PC-9 (cell line): ENCODE data around the gene SLC17A3. TPM values are rescaled to one million over a fixed set of nuclear protein-coding genes. Genes with fewer than 3 reads are reported as not detected.

Experiments
- Bru-seq: library from RNA; stranded (reverse); fragments of 400-500 nt; gene quantifications from one replicate; lab custom pipeline; 2021; lab: Mats Ljungman, UMichigan
- BruChase-seq, 2 experiments: library from RNA; stranded (reverse); fragments of 400-500 nt; gene quantifications; one replicate each; lab custom pipeline; 2021; lab: Mats Ljungman, UMichigan
- BruUV-seq: library from RNA; stranded (reverse); fragments of 400-500 nt; replicated peaks from 2 replicates; lab custom pipeline; 2021; lab: Mats Ljungman, UMichigan
- CTCF ChIA-PET: fragments of 300-600 bp; sonication (Branson Sonifier 250); formaldehyde crosslinking; loops from one replicate; lab custom pipeline; 2022; ENCODE audit warnings: antibody characterized with exemption; lab: Charles Lee
- POLR2A ChIA-PET: fragments of 300-600 bp; sonication (Branson Sonifier 250); formaldehyde crosslinking; loops from one replicate; lab custom pipeline; 2022; ENCODE audit warnings: antibody characterized with exemption; ENCODE audit not compliant: unreplicated experiment; lab: Charles Lee
- DNase-seq, 2 experiments: peaks; one replicate each; pipeline versions ENCODE4 v3.0.0 to v3.0.0-alpha.2; 2015 to 2022; ENCODE audit warnings: mixed read lengths in 1 of 2
- H2AFZ ChIP-seq: fragments of 200-600 bp; sonication (generic); 2 replicates; pipeline ENCODE4 v1.8.1; 2017; ENCODE audit warnings: antibody characterized with exemption
- H3F3A ChIP-seq: fragments of 200-600 bp; sonication (generic); 2 replicates; pipeline ENCODE4 v1.8.1; 2017; ENCODE audit warnings: antibody characterized with exemption, mild to moderate bottlenecking, low read depth; ENCODE audit not compliant: insufficient read depth
- H3K27ac ChIP-seq: fragments of 200-600 bp; sonication (generic); 2 replicates; pipeline ENCODE4 v1.6.1; 2016; ENCODE audit warnings: mixed run types
- H3K27me3 ChIP-seq: fragments of 200-600 bp; sonication (generic); 2 replicates; pipeline ENCODE4 v1.6.1; 2016; ENCODE audit warnings: low read depth, mixed run types; ENCODE audit not compliant: insufficient read depth
- H3K36me3 ChIP-seq: fragments of 200-600 bp; sonication (generic); 2 replicates; pipeline ENCODE4 v1.6.1; 2016; ENCODE audit warnings: low read depth, mixed run types
- H3K4me1 ChIP-seq: fragments of 200-600 bp; sonication (generic); replicated peaks from 2 replicates; pipeline ENCODE4 v1.6.1; 2016; ENCODE audit warnings: mixed run types; ENCODE audit not compliant: insufficient read depth
- H3K4me2 ChIP-seq: fragments of 200-600 bp; sonication (generic); 2 replicates; pipeline ENCODE4 v1.6.1; 2017; ENCODE audit warnings: mixed run types
- H3K4me3 ChIP-seq: fragments of 200-600 bp; sonication (generic); 2 replicates; pipeline ENCODE4 v1.6.1; 2016; ENCODE audit warnings: mixed run types
- H3K79me2 ChIP-seq: fragments of 200-600 bp; sonication (generic); 2 replicates; pipeline ENCODE4 v1.6.1; 2017; ENCODE audit warnings: low read depth, mixed run types
- H3K9me2 ChIP-seq: fragments of 200-600 bp; sonication (generic); 2 replicates; pipeline ENCODE4 v1.8.1; 2017; ENCODE audit warnings: mild to moderate bottlenecking; ENCODE audit not compliant: insufficient read depth
- H3K9me3 ChIP-seq: fragments of 200-600 bp; sonication (generic); 2 replicates; pipeline ENCODE4 v1.8.1; 2016; ENCODE audit warnings: low read depth; ENCODE audit not compliant: insufficient read depth
- H4K20me1 ChIP-seq: fragments of 200-600 bp; sonication (generic); 2 replicates; pipeline ENCODE4 v1.8.1; 2017; ENCODE audit not compliant: insufficient read depth
- EZH2 ChIP-seq: fragments of 200-600 bp; sonication (generic); IDR thresholded peaks from 2 replicates; pipeline ENCODE4 v1.8.0; 2017; ENCODE audit warnings: antibody characterized with exemption, low read depth
- intact Hi-C: fragments of 100-400 bp; cut with micrococcal nuclease; formaldehyde crosslinking; loops from one replicate; pipeline ENCODE4 v1.10.0; 2022; ENCODE audit not compliant: unreplicated experiment
- long read RNA-seq: library from polyadenylated mRNA; stranded (forward); transcript quantifications from one replicate; pipeline ENCODE4 v2.0.0, GENCODE V29; 2022
- total RNA-seq: library from RNA; stranded (reverse); gene quantifications from 2 replicates; pipeline ENCODE4 v1.2.3, GENCODE V29; 2021
- TF ChIP-seq, protein P1 (sequence below): fragments of 200-600 bp; sonication (generic); conservative IDR thresholded peaks from 2 replicates; pipeline ENCODE4 v1.6.1; 2017; ENCODE audit warnings: mixed run types, antibody characterized with exemption, mild to moderate bottlenecking, moderate library complexity

Gene SLC17A3
- total RNA-seq (not detected in 2 replicates), Bru-seq, nascent RNA (percentile 4 among the genes with signal in this experiment), BruChase-seq, experiment 1, labeled RNA remaining after a 2-hour chase (not detected), BruChase-seq, experiment 2, labeled RNA remaining after a 6-hour chase (percentile 3 among the genes with signal in this experiment)
- long read RNA-seq, result 0 reads

GRCh38 chr6:25874118-25874517 is at the start of gene SLC17A3:
Gene SLC17A3, minus strand, starts transcription at chr6:25874243. Its CDS starts 5,856 bp downstream, at chr6:25868387.
- no peaks in the 10 kb centered on the region for H3K9me2 ChIP-seq
- no peaks in the 10 kb centered on the region for H3K79me2 ChIP-seq
- H3F3A ChIP-seq, result no peaks in the 10 kb centered on the region
- intact Hi-C loops, result no loop called here
- H3K27me3 ChIP-seq, result no peaks in the 10 kb centered on the region
- TF ChIP-seq, protein P1, sequence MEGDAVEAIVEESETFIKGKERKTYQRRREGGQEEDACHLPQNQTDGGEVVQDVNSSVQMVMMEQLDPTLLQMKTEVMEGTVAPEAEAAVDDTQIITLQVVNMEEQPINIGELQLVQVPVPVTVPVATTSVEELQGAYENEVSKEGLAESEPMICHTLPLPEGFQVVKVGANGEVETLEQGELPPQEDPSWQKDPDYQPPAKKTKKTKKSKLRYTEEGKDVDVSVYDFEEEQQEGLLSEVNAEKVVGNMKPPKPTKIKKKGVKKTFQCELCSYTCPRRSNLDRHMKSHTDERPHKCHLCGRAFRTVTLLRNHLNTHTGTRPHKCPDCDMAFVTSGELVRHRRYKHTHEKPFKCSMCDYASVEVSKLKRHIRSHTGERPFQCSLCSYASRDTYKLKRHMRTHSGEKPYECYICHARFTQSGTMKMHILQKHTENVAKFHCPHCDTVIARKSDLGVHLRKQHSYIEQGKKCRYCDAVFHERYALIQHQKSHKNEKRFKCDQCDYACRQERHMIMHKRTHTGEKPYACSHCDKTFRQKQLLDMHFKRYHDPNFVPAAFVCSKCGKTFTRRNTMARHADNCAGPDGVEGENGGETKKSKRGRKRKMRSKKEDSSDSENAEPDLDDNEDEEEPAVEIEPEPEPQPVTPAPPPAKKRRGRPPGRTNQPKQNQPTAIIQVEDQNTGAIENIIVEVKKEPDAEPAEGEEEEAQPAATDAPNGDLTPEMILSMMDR, result no peak
- TF ChIP-seq EZH2, result no peak
- no peaks in the 10 kb centered on the region for H3K36me3 ChIP-seq
- no peak within 1 kb of the TSS for H3K4me3 ChIP-seq
- H3K4me1 ChIP-seq, result no peaks in the 10 kb centered on the region
- DNase-seq, result no peak
- no peaks in the 10 kb centered on the region for H3K9me3 ChIP-seq
- ChIA-PET POLR2A (no interaction called here), CTCF (no interaction called here)
- BruUV-seq, result no TSS peak
- H2AFZ ChIP-seq, result no peak within 1 kb of the TSS
- no peak within 1 kb of the TSS for H3K27ac ChIP-seq
- H3K4me2 ChIP-seq, result no peak within 1 kb of the TSS
- H4K20me1 ChIP-seq, result no peaks in the 10 kb centered on the region

GRCh38 chr6:25922301-25922700 is 48.3 kb upstream of the SLC17A3 start:
- DNase-seq, result no peak
- Histone ChIP-seq H3K9me2 (no peaks in the 10 kb centered on the region; the same call in 1 of the 2 replicates), H3F3A (no peaks in the 10 kb centered on the region), H3K27me3 (no peaks in the 10 kb centered on the region), H3K4me2 (no peak overlapping the region), H3K9me3 (no peaks in the 10 kb centered on the region), H3K79me2 (no peaks in the 10 kb centered on the region), H2AFZ (no peak overlapping the region), H3K36me3 (no peaks in the 10 kb centered on the region), H3K4me1 (no peaks in the 10 kb centered on the region), H3K27ac (no peak overlapping the region), H3K4me3 (no peak overlapping the region), H4K20me1 (no peaks in the 10 kb centered on the region)
- intact Hi-C loops, result no loop called here
- ChIA-PET CTCF (no interaction called here), POLR2A (no interaction called here)
- no TSS peak for BruUV-seq
- no peak for TF ChIP-seq EZH2
- TF ChIP-seq, protein P1, result no peak

GRCh38 chr6:25921525-25922203 is 47.6 kb upstream of the SLC17A3 start:
- H3K9me2 ChIP-seq, result no peaks in the 10 kb centered on the region
- no peak overlapping the region for H2AFZ ChIP-seq
- BruUV-seq, result no TSS peak
- H3K4me3 ChIP-seq, result no peak overlapping the region
- no peaks in the 10 kb centered on the region for H3K9me3 ChIP-seq
- no peaks in the 10 kb centered on the region for H4K20me1 ChIP-seq
- no peaks in the 10 kb centered on the region for H3K36me3 ChIP-seq
- ChIA-PET POLR2A (interaction anchor here (0.6 kb wide), 1 partner anchor 593 kb away, joined by 3 read pairs; no protein-coding TSS in a partner anchor), CTCF (no interaction called here)
- H3K4me1 ChIP-seq, result no peaks in the 10 kb centered on the region
- no peak for TF ChIP-seq EZH2
- TF ChIP-seq, protein P1, result no peak
- no peak for DNase-seq
- no peaks in the 10 kb centered on the region for H3K27me3 ChIP-seq
- no peak overlapping the region for H3K4me2 ChIP-seq
- no peak overlapping the region for H3K27ac ChIP-seq
- intact Hi-C loops, result no loop called here
- no peaks in the 10 kb centered on the region for H3F3A ChIP-seq
- H3K79me2 ChIP-seq, result no peaks in the 10 kb centered on the region
